ENCODE results near the gene LARGE1.

The LARGE1 gene

DNA sequence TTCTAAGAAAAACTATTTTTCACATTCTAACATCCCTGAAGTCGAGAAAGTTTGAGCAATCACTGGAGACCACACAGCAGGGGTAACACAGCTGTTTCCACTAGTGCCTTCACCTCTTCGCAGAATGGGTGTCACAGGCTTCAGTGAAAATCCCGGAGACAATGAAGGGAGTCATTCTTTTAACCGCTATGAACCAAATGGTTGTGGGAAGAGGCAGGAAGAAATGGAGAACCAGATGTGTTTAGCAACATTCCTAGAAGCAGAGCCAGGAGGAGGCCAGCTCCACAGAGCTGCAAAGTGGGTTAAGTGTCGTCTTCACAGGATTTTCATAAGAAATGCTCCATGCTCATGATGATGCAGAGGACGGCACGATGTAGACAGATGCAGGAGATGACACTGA lies 221.1 kb downstream of the LARGE1 start:
- H4K5ac ChIP-seq (ENCODE audit: low read length) = no peak overlapping the region
- H2BK120ac ChIP-seq (ENCODE audit: low read depth, low read length) = no peak overlapping the region
- no peaks in the 10 kb centered on the region for H3K79me2 ChIP-seq (ENCODE audit: control insufficient read depth, insufficient read depth, low read length)
- no peak overlapping the region for H3K23ac ChIP-seq (ENCODE audit: low read length)
- H3K27me3 ChIP-seq (ENCODE audit: insufficient read depth, low read length, poor library complexity) = no peaks in the 10 kb centered on the region
- no peak overlapping the region for H2BK15ac ChIP-seq (replicated peaks; ENCODE audit: low read depth)
- H2BK5ac ChIP-seq (ENCODE audit: low read length) = no peak overlapping the region
- H3K9ac ChIP-seq (ENCODE audit: low read length) = no peak overlapping the region
- H3K56ac ChIP-seq (ENCODE audit: low read length) = no peak overlapping the region
- H2AK5ac ChIP-seq (ENCODE audit: low read length) = no peak overlapping the region
- H3K36me3 ChIP-seq (ENCODE audit: control insufficient read depth, insufficient read depth, low read length) = no peaks in the 10 kb centered on the region
- no peak overlapping the region for H3K4me3 ChIP-seq (ENCODE audit: low read length)
- H3K4me2 ChIP-seq (ENCODE audit: low read length) = no peak overlapping the region
- H4K8ac ChIP-seq (ENCODE audit: low read depth, low read length) = no peak overlapping the region
- no peaks in the 10 kb centered on the region for H3K4me1 ChIP-seq (ENCODE audit: control insufficient read depth, low read depth, low read length)
- WGBS (ENCODE audit: extremely low coverage, insufficient coverage, low lambda C conversion rate) = no CpG with 5 or more reads among the region's 7 CpGs
- no peak overlapping the region for H3K18ac ChIP-seq (ENCODE audit: low read length)
- H3K79me1 ChIP-seq (ENCODE audit: low read length) = peaks cover 2% of the 10 kb centered on the region
- no peak overlapping the region for H3K27ac ChIP-seq (ENCODE audit: low read depth, low read length)
- no peak for DNase-seq
- no peak overlapping the region for H3K4ac ChIP-seq (ENCODE audit: low read depth, low read length)

DNA sequence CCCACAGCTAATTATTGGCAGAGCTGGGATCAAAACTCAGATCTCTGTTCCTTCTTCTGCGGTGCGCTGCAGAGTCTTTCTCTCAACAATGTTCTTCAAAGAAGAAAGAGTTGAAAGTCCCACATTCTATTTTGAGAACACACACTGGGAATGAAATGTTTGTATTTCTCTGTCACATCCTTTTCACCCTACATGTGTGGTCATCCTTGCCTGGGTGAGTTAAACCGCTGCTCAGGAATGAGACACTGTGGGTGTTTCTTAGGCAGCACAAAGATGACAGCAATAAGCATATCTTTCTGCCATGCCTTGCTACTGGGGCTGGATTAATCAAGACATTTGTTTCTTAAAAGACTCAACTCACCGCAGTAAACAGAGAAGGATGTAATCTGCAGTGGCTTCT lies 222.6 kb downstream of the LARGE1 start:
- no peak for DNase-seq
- no peak overlapping the region for H2BK120ac ChIP-seq (ENCODE audit: low read depth, low read length)
- no peaks in the 10 kb centered on the region for H3K4me1 ChIP-seq (ENCODE audit: control insufficient read depth, low read depth, low read length)
- H3K9ac ChIP-seq (ENCODE audit: low read length) = no peak overlapping the region
- no peaks in the 10 kb centered on the region for H3K36me3 ChIP-seq (ENCODE audit: control insufficient read depth, insufficient read depth, low read length)
- H3K79me1 ChIP-seq (ENCODE audit: low read length) = peaks cover under 1% of the 10 kb centered on the region
- H3K27me3 ChIP-seq (ENCODE audit: insufficient read depth, low read length, poor library complexity) = no peaks in the 10 kb centered on the region
- no peak overlapping the region for H3K23ac ChIP-seq (ENCODE audit: low read length)
- no peak overlapping the region for H2BK5ac ChIP-seq (ENCODE audit: low read length)
- no peak overlapping the region for H3K27ac ChIP-seq (ENCODE audit: low read depth, low read length)
- WGBS (ENCODE audit: extremely low coverage, insufficient coverage, low lambda C conversion rate) = no CpG with 5 or more reads among the region's 4 CpGs
- no peak overlapping the region for H2BK15ac ChIP-seq (replicated peaks; ENCODE audit: low read depth)
- H3K56ac ChIP-seq (ENCODE audit: low read length) = no peak overlapping the region
- no peak overlapping the region for H4K5ac ChIP-seq (ENCODE audit: low read length)
- H3K79me2 ChIP-seq (ENCODE audit: control insufficient read depth, insufficient read depth, low read length) = peaks cover 1% of the 10 kb centered on the region
- H2AK5ac ChIP-seq (ENCODE audit: low read length) = no peak overlapping the region
- no peak overlapping the region for H3K18ac ChIP-seq (ENCODE audit: low read length)
- no peak overlapping the region for H3K4me3 ChIP-seq (ENCODE audit: low read length)
- H4K8ac ChIP-seq (ENCODE audit: low read depth, low read length) = no peak overlapping the region
- H3K4me2 ChIP-seq (ENCODE audit: low read length) = no peak overlapping the region
- H3K4ac ChIP-seq (ENCODE audit: low read depth, low read length) = no peak overlapping the region

- H3K27ac ChIP-seq (ENCODE audit: low read depth, low read length) = no peak overlapping the region
- H2BK120ac ChIP-seq (ENCODE audit: low read depth, low read length) = no peak overlapping the region
- no peak overlapping the region for H3K4me2 ChIP-seq (ENCODE audit: low read length)
- no peak overlapping the region for H2AK5ac ChIP-seq (ENCODE audit: low read length)
- no peak overlapping the region for H3K4ac ChIP-seq (ENCODE audit: low read depth, low read length)
- no peak overlapping the region for H4K5ac ChIP-seq (ENCODE audit: low read length)
- no peak overlapping the region for H3K18ac ChIP-seq (ENCODE audit: low read length)
- peaks cover 1% of the 10 kb centered on the region for H3K79me2 ChIP-seq (ENCODE audit: control insufficient read depth, insufficient read depth, low read length)
- H3K79me1 ChIP-seq (ENCODE audit: low read length) = peaks cover 1% of the 10 kb centered on the region
- no peak overlapping the region for H3K9ac ChIP-seq (ENCODE audit: low read length)
- H3K23ac ChIP-seq (ENCODE audit: low read length) = no peak overlapping the region
- no peak overlapping the region for H3K56ac ChIP-seq (ENCODE audit: low read length)
- H2BK5ac ChIP-seq (ENCODE audit: low read length) = no peak overlapping the region
- H3K36me3 ChIP-seq (ENCODE audit: control insufficient read depth, insufficient read depth, low read length) = no peaks in the 10 kb centered on the region
- H3K4me3 ChIP-seq (ENCODE audit: low read length) = no peak overlapping the region
- no peak overlapping the region for H4K8ac ChIP-seq (ENCODE audit: low read depth, low read length)
- H2BK15ac ChIP-seq (replicated peaks; ENCODE audit: low read depth) = no peak overlapping the region
- no peaks in the 10 kb centered on the region for H3K4me1 ChIP-seq (ENCODE audit: control insufficient read depth, low read depth, low read length)
- no peak for DNase-seq
- no CpG with 5 or more reads among the region's 7 CpGs for WGBS (ENCODE audit: extremely low coverage, insufficient coverage, low lambda C conversion rate)
- H3K27me3 ChIP-seq (ENCODE audit: insufficient read depth, low read length, poor library complexity) = no peaks in the 10 kb centered on the region
Observed at GRCh38 chr22:33691057-33691630, 229.1 kb downstream of the LARGE1 start.

- no peak overlapping the region for H2AK5ac ChIP-seq (ENCODE audit: low read length)
- peaks cover 1% of the 10 kb centered on the region for H3K79me2 ChIP-seq (ENCODE audit: control insufficient read depth, insufficient read depth, low read length)
- H3K23ac ChIP-seq (ENCODE audit: low read length) = no peak overlapping the region
- H3K36me3 ChIP-seq (ENCODE audit: control insufficient read depth, insufficient read depth, low read length) = no peaks in the 10 kb centered on the region
- H3K4me1 ChIP-seq (ENCODE audit: control insufficient read depth, low read depth, low read length) = no peaks in the 10 kb centered on the region
- no peak for DNase-seq
- H3K79me1 ChIP-seq (ENCODE audit: low read length) = peaks cover 1% of the 10 kb centered on the region
- H3K18ac ChIP-seq (ENCODE audit: low read length) = no peak overlapping the region
- no peak overlapping the region for H2BK120ac ChIP-seq (ENCODE audit: low read depth, low read length)
- H3K27me3 ChIP-seq (ENCODE audit: insufficient read depth, low read length, poor library complexity) = no peaks in the 10 kb centered on the region
- no peak overlapping the region for H4K8ac ChIP-seq (ENCODE audit: low read depth, low read length)
- no peak overlapping the region for H3K4ac ChIP-seq (ENCODE audit: low read depth, low read length)
- H3K27ac ChIP-seq (ENCODE audit: low read depth, low read length) = no peak overlapping the region
- H3K56ac ChIP-seq (ENCODE audit: low read length) = no peak overlapping the region
- H4K5ac ChIP-seq (ENCODE audit: low read length) = no peak overlapping the region
- no peak overlapping the region for H2BK15ac ChIP-seq (replicated peaks; ENCODE audit: low read depth)
- H3K9ac ChIP-seq (ENCODE audit: low read length) = no peak overlapping the region
- WGBS (ENCODE audit: extremely low coverage, insufficient coverage, low lambda C conversion rate) = no CpG with 5 or more reads among the region's 2 CpGs
- no peak overlapping the region for H2BK5ac ChIP-seq (ENCODE audit: low read length)
- no peak overlapping the region for H3K4me2 ChIP-seq (ENCODE audit: low read length)
- no peak overlapping the region for H3K4me3 ChIP-seq (ENCODE audit: low read length)
Observed at GRCh38 chr22:33688903-33689302, 231.4 kb downstream of the LARGE1 start.

- Histone ChIP-seq H3K79me1 (ENCODE audit: low read length) (peaks cover 1% of the 10 kb centered on the region), H3K4me3 (ENCODE audit: low read length) (no peak overlapping the region), H3K9ac (ENCODE audit: low read length) (no peak overlapping the region), H4K8ac (ENCODE audit: low read depth, low read length) (no peak overlapping the region), H3K27me3 (ENCODE audit: insufficient read depth, low read length, poor library complexity) (no peaks in the 10 kb centered on the region), H3K27ac (ENCODE audit: low read depth, low read length) (no peak overlapping the region), H2BK15ac (replicated peaks; ENCODE audit: low read depth) (no peak overlapping the region), H3K79me2 (ENCODE audit: control insufficient read depth, insufficient read depth, low read length) (no peaks in the 10 kb centered on the region), H3K23ac (ENCODE audit: low read length) (no peak overlapping the region), H3K56ac (ENCODE audit: low read length) (no peak overlapping the region), H4K5ac (ENCODE audit: low read length) (no peak overlapping the region), H3K4me1 (ENCODE audit: control insufficient read depth, low read depth, low read length) (no peaks in the 10 kb centered on the region), H3K36me3 (ENCODE audit: control insufficient read depth, insufficient read depth, low read length) (no peaks in the 10 kb centered on the region), H2AK5ac (ENCODE audit: low read length) (no peak overlapping the region), H3K4ac (ENCODE audit: low read depth, low read length) (no peak overlapping the region), H3K18ac (ENCODE audit: low read length) (no peak overlapping the region), H2BK120ac (ENCODE audit: low read depth, low read length) (no peak overlapping the region), H2BK5ac (ENCODE audit: low read length) (no peak overlapping the region), H3K4me2 (ENCODE audit: low read length) (no peak overlapping the region)
- DNase-seq = no peak
- WGBS (ENCODE audit: extremely low coverage, insufficient coverage, low lambda C conversion rate) = no CpG with 5 or more reads among the region's 10 CpGs
Observed at GRCh38 chr22:33687464-33687863, 232.8 kb downstream of the LARGE1 start.

GRCh38 chr22:33684087-33684486 lies 236.2 kb downstream of the LARGE1 start:
- Histone ChIP-seq H3K9ac (ENCODE audit: low read length) (no peak overlapping the region), H3K4ac (ENCODE audit: low read depth, low read length) (no peak overlapping the region), H2BK5ac (ENCODE audit: low read length) (no peak overlapping the region), H3K4me2 (ENCODE audit: low read length) (no peak overlapping the region), H3K79me1 (ENCODE audit: low read length) (peaks cover 1% of the 10 kb centered on the region), H2BK15ac (replicated peaks; ENCODE audit: low read depth) (no peak overlapping the region), H3K27ac (ENCODE audit: low read depth, low read length) (no peak overlapping the region), H3K4me3 (ENCODE audit: low read length) (no peak overlapping the region), H4K5ac (ENCODE audit: low read length) (no peak overlapping the region), H3K79me2 (ENCODE audit: control insufficient read depth, insufficient read depth, low read length) (no peaks in the 10 kb centered on the region), H3K23ac (ENCODE audit: low read length) (no peak overlapping the region), H3K36me3 (ENCODE audit: control insufficient read depth, insufficient read depth, low read length) (no peaks in the 10 kb centered on the region), H2BK120ac (ENCODE audit: low read depth, low read length) (no peak overlapping the region), H2AK5ac (ENCODE audit: low read length) (no peak overlapping the region), H3K4me1 (ENCODE audit: control insufficient read depth, low read depth, low read length) (no peaks in the 10 kb centered on the region), H4K8ac (ENCODE audit: low read depth, low read length) (no peak overlapping the region), H3K27me3 (ENCODE audit: insufficient read depth, low read length, poor library complexity) (no peaks in the 10 kb centered on the region), H3K18ac (ENCODE audit: low read length) (no peak overlapping the region), H3K56ac (ENCODE audit: low read length) (no peak overlapping the region)
- no peak for DNase-seq
- WGBS (ENCODE audit: extremely low coverage, insufficient coverage, low lambda C conversion rate) = no CpG with 5 or more reads among the region's 11 CpGs
